WTC11 (cell line): ENCODE data around the gene EVI5L. TPM values are rescaled to one million over a fixed set of nuclear protein-coding genes. Genes with fewer than 3 reads are reported as not detected.
A peak's percentile ranks its signal among the peaks of the same experiment; 100 is the strongest.

Source experiments
- ATAC-seq: fragments of 200-7000 bp; cut with Tn5 transposase; 2 replicates; pipeline ENCODE4 v1.10.0; 2021; ENCODE audit warnings: mild to moderate bottlenecking, moderate library complexity
- CTCF ChIA-PET: fragments of 300-600 bp; sonication (Branson Sonifier 250); formaldehyde crosslinking; loops from one replicate; lab custom pipeline; 2021; ENCODE audit warnings: antibody characterized with exemption; lab: Charles Lee
- POLR2A ChIA-PET: fragments of 350-600 bp; sonication (Branson Sonifier 250); formaldehyde crosslinking; loops from one replicate; lab custom pipeline; 2021; ENCODE audit warnings: antibody characterized with exemption; lab: Charles Lee
- DNase-seq: peaks from one replicate; pipeline ENCODE4 v3.0.0; 2021; ENCODE audit warnings: low spot score
- H3K27ac Mint-ChIP-seq: 2 replicates; pipeline ENCODE4 v1.8.0; 2021; ENCODE audit warnings: mixed read lengths
- H3K27me3 Mint-ChIP-seq: 2 replicates; pipeline ENCODE4 v1.8.0; 2021; ENCODE audit warnings: low read depth, mild to moderate bottlenecking, moderate library complexity, mixed read lengths
- H3K36me3 Mint-ChIP-seq: 2 replicates; pipeline ENCODE4 v1.8.0; 2021; ENCODE audit warnings: mixed read lengths
- H3K4me1 Mint-ChIP-seq: 2 replicates; pipeline ENCODE4 v1.8.0; 2022; ENCODE audit warnings: mixed read lengths
- H3K4me3 Mint-ChIP-seq: 2 replicates; pipeline ENCODE4 v1.8.0; 2021; ENCODE audit warnings: mild to moderate bottlenecking, moderate library complexity, mixed read lengths
- H3K9me3 Mint-ChIP-seq: 2 replicates; pipeline ENCODE4 v1.8.0; 2021; ENCODE audit warnings: mixed read lengths
- ATF6 ChIP-seq: sonication (generic); formaldehyde crosslinking; IDR thresholded peaks from 2 replicates; pipeline ENCODE4 v1.8.1; 2023; ENCODE audit warnings: mild to moderate bottlenecking, missing genetic modification reagents
- CBFB ChIP-seq: sonication (generic); formaldehyde crosslinking; IDR thresholded peaks from 2 replicates; pipeline ENCODE4 v1.8.1; 2022; ENCODE audit warnings: mild to moderate bottlenecking, low read depth, missing genetic modification reagents
- CDX4 ChIP-seq: fragments of 250-450 bp; sonication (Bioruptor Pico); IDR thresholded peaks from 2 replicates; pipeline ENCODE4 v1.9.0; 2021; ENCODE audit warnings: moderate library complexity, mild to moderate bottlenecking, inconsistent platforms, borderline replicate concordance
- CREB1 ChIP-seq: sonication (generic); formaldehyde crosslinking; IDR thresholded peaks from 2 replicates; pipeline ENCODE4 v1.8.0; 2023; ENCODE audit warnings: mild to moderate bottlenecking, missing genetic modification reagents
- E2F1 ChIP-seq: sonication (generic); formaldehyde crosslinking; IDR thresholded peaks from 2 replicates; pipeline ENCODE4 v1.8.0; 2022; ENCODE audit warnings: mild to moderate bottlenecking, missing genetic modification reagents
- EMX1 ChIP-seq: fragments of 250-450 bp; sonication (Bioruptor Pico); IDR thresholded peaks from 2 replicates; pipeline ENCODE4 v1.8.0; 2021; ENCODE audit warnings: mild to moderate bottlenecking
- GRHL2 ChIP-seq: fragments of 250-450 bp; sonication (Bioruptor Pico); IDR thresholded peaks from 2 replicates; pipeline ENCODE4 v1.8.0; 2022; ENCODE audit warnings: mild to moderate bottlenecking, moderate library complexity; ENCODE audit not compliant: insufficient replicate concordance, severe bottlenecking
- KAT7 ChIP-seq: sonication (generic); formaldehyde crosslinking; IDR thresholded peaks from 2 replicates; pipeline ENCODE4 v1.8.1; 2023; ENCODE audit warnings: missing genetic modification reagents, mild to moderate bottlenecking, borderline replicate concordance
- MYBL2 ChIP-seq: sonication (generic); formaldehyde crosslinking; IDR thresholded peaks from 2 replicates; pipeline ENCODE4 v1.8.1; 2023; ENCODE audit warnings: mild to moderate bottlenecking, moderate library complexity, missing genetic modification reagents
- PRDM15 ChIP-seq: sonication (generic); formaldehyde crosslinking; IDR thresholded peaks from 2 replicates; pipeline ENCODE4 v1.8.0; 2022; ENCODE audit warnings: missing genetic modification reagents
- SP1 ChIP-seq: sonication (generic); formaldehyde crosslinking; conservative IDR thresholded peaks from 2 replicates; pipeline ENCODE4 v1.8.1; 2022; ENCODE audit warnings: missing genetic modification reagents
- TP53 ChIP-seq: sonication (generic); formaldehyde crosslinking; IDR thresholded peaks from 2 replicates; pipeline ENCODE4 v1.8.1; 2023; ENCODE audit warnings: mild to moderate bottlenecking, missing genetic modification reagents
- ZNF121 ChIP-seq: sonication (generic); formaldehyde crosslinking; IDR thresholded peaks from 2 replicates; pipeline ENCODE4 v1.8.0; 2023; ENCODE audit warnings: missing genetic modification reagents
- ZNF232 ChIP-seq: sonication (generic); formaldehyde crosslinking; IDR thresholded peaks from 2 replicates; pipeline ENCODE4 v1.8.0; 2022; ENCODE audit warnings: mild to moderate bottlenecking, missing genetic modification reagents
- ZNF423 ChIP-seq: fragments of 250-450 bp; sonication (Bioruptor Pico); IDR thresholded peaks from 2 replicates; pipeline ENCODE4 v2.1.2; 2022; ENCODE audit warnings: mild to moderate bottlenecking, moderate library complexity
- total RNA-seq: library from RNA; stranded (reverse); gene quantifications from 3 replicates; pipeline ENCODE4 v1.2.3, GENCODE V29; 2021
- TF ChIP-seq, protein P1 (sequence below): fragments of 250-450 bp; sonication (Bioruptor Pico); IDR thresholded peaks from 2 replicates; pipeline ENCODE4 v1.8.0; 2021; ENCODE audit warnings: mild to moderate bottlenecking
- TF ChIP-seq, protein P2 (sequence below): sonication (generic); formaldehyde crosslinking; IDR thresholded peaks from 2 replicates; pipeline ENCODE4 v1.8.1; 2023; ENCODE audit warnings: mild to moderate bottlenecking, moderate library complexity, missing genetic modification reagents

EVI5L gene
- total RNA-seq, 1 experiment from 2014 or later: 10.5 TPM

GRCh38 chr19:7830823-7831222 is 805 bp downstream of the EVI5L start (continued):
- TF ChIP-seq, protein P1, sequence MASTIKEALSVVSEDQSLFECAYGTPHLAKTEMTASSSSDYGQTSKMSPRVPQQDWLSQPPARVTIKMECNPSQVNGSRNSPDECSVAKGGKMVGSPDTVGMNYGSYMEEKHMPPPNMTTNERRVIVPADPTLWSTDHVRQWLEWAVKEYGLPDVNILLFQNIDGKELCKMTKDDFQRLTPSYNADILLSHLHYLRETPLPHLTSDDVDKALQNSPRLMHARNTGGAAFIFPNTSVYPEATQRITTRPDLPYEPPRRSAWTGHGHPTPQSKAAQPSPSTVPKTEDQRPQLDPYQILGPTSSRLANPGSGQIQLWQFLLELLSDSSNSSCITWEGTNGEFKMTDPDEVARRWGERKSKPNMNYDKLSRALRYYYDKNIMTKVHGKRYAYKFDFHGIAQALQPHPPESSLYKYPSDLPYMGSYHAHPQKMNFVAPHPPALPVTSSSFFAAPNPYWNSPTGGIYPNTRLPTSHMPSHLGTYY (CRISPR knock-in tag): no peak
- TF ChIP-seq CBFB (CRISPR knock-in tag) (no peak), SP1 (no peak), PRDM15 (no peak), TP53 (CRISPR knock-in tag) (no peak), CDX4 (CRISPR knock-in tag) (no peak), CREB1 (CRISPR knock-in tag) (no peak), EMX1 (CRISPR knock-in tag) (no peak)
- TF ChIP-seq, protein P2, sequence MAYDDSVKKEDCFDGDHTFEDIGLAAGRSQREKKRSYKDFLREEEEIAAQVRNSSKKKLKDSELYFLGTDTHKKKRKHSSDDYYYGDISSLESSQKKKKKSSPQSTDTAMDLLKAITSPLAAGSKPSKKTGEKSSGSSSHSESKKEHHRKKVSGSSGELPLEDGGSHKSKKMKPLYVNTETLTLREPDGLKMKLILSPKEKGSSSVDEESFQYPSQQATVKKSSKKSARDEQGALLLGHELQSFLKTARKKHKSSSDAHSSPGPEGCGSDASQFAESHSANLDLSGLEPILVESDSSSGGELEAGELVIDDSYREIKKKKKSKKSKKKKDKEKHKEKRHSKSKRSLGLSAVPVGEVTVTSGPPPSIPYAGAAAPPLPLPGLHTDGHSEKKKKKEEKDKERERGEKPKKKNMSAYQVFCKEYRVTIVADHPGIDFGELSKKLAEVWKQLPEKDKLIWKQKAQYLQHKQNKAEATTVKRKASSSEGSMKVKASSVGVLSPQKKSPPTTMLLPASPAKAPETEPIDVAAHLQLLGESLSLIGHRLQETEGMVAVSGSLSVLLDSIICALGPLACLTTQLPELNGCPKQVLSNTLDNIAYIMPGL (CRISPR knock-in tag): no peak

GRCh38 chr19:7831452-7831851 is 1.4 kb downstream of the EVI5L start:
- ATAC-seq (no peak), DNase-seq (peak; percentile 65)
- H3K4me3 Mint-ChIP-seq: peak overlapping the region; percentile 65
- peaks cover 43% of the 10 kb centered on the region for H3K27me3 Mint-ChIP-seq
- peak; percentile 89 for TF ChIP-seq ZNF121
- 0 out of 2 replicates have a peak, but pooled peaks have one; percentile 31 for TF ChIP-seq ZNF232 (CRISPR knock-in tag)
- TF ChIP-seq E2F1 (CRISPR knock-in tag): no peak
- TF ChIP-seq MYBL2: no peak
- 0 out of 2 replicates have a peak, but pooled peaks have one; percentile 33 for TF ChIP-seq ZNF423 (CRISPR knock-in tag)
- ChIA-PET POLR2A (interaction anchor here (0.6 to 1.4 kb wide), 3 partner anchors 30 to 112 kb away, joined by 3 to 9 read pairs (median 3); partner anchors contain the start of gene TIMM44), CTCF (interaction anchor here (0.6 to 2.5 kb wide), 25 partner anchors 16 to 409 kb away, joined by 3 to 26 read pairs (median 4); partner anchors contain the start of genes CAMSAP3, MAP2K7, SNAPC2 and TIMM44)
- peaks cover 14% of the 10 kb centered on the region for H3K4me1 Mint-ChIP-seq
- no peaks in the 10 kb centered on the region for H3K36me3 Mint-ChIP-seq
- no peak overlapping the region for H3K27ac Mint-ChIP-seq
- no peaks in the 10 kb centered on the region for H3K9me3 Mint-ChIP-seq

GRCh38 chr19:7832009-7832408 is 2.0 kb downstream of the EVI5L start:
- H3K27ac Mint-ChIP-seq: no peak overlapping the region
- ATAC-seq (no peak), DNase-seq (no peak)
- no peaks in the 10 kb centered on the region for H3K9me3 Mint-ChIP-seq
- H3K4me3 Mint-ChIP-seq: no peak overlapping the region
- POLR2A ChIA-PET: interaction anchor here (0.5 to 1.4 kb wide), 3 partner anchors 30 to 543 kb away, joined by 3 read pairs; partner anchors contain the start of gene TIMM44
- CTCF ChIA-PET: interaction anchor here (0.8 to 2.5 kb wide), 24 partner anchors 15 to 264 kb away, joined by 3 to 26 read pairs (median 4); partner anchors contain the start of genes CAMSAP3, MAP2K7, SNAPC2 and TIMM44
- H3K27me3 Mint-ChIP-seq: peaks cover 38% of the 10 kb centered on the region
- no peaks in the 10 kb centered on the region for H3K36me3 Mint-ChIP-seq
- no peak for TF ChIP-seq GRHL2 (CRISPR knock-in tag)
- no peak for TF ChIP-seq ATF6 (CRISPR knock-in tag)
- no peak for TF ChIP-seq KAT7
- peaks cover 14% of the 10 kb centered on the region for H3K4me1 Mint-ChIP-seq
